Stimulated activated CD8-positive, alpha-beta memory T cell treated with anti-CD3 and anti-CD28 coated beads, Interleukin-2, amount 100 ng/mL, for 48 hours (primary cell): ENCODE data around the gene SGMS1.
"Not testable (repeated sequence)": the region's sequence is repeated elsewhere in the genome, so short reads cannot be mapped to it uniquely, and the experiment has no call there.

Experiments
- DNase-seq, 2 donors: peaks; one replicate each; pipeline ENCODE4 v3.0.0-alpha.2; 2020; ENCODE audit warnings: low read depth in 2 of 2

Gene SGMS1

DNA sequence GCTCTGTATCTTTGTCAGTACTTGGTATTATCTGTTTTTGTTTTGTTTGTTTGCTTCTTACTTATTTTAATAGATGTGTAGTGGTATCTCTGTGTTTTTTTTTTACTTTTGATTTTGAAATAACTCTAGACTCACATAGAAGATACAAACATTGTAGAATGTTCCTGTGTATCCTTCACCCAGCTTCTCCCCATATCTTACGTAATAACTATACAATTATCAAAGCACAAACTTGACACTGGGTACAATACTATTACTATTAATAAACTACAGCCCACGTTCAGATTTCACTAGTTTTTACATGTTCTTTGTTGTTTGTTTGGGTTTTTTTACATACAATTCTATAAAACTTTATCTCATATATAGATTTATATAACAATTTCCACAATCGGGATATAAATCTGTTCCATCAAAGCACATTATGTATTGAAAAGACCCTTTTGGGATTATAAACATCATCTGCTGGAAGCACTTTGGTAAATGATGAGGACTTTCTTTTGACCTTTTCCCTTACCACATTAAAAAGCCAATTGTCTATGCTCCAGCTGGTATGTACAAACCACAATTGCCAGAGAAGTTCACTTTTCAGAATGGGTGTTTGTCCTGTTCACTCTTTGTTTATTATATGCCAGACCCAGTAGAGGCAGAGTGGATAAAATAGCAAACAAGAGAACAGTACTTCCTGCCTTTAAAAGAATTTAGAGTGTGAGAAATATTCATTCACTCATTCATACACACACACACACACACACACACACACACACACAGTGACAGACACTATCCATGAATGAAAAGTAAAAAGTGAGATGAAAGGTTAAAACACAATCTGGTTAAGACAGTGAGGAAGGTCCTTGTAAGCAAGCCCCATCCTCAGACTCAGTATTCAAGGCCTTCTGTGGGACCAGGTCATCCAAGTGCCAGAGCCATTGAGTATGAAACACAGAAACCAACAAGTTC, 113.0 kb downstream of the SGMS1 start:
- no peak for DNase-seq

DNA sequence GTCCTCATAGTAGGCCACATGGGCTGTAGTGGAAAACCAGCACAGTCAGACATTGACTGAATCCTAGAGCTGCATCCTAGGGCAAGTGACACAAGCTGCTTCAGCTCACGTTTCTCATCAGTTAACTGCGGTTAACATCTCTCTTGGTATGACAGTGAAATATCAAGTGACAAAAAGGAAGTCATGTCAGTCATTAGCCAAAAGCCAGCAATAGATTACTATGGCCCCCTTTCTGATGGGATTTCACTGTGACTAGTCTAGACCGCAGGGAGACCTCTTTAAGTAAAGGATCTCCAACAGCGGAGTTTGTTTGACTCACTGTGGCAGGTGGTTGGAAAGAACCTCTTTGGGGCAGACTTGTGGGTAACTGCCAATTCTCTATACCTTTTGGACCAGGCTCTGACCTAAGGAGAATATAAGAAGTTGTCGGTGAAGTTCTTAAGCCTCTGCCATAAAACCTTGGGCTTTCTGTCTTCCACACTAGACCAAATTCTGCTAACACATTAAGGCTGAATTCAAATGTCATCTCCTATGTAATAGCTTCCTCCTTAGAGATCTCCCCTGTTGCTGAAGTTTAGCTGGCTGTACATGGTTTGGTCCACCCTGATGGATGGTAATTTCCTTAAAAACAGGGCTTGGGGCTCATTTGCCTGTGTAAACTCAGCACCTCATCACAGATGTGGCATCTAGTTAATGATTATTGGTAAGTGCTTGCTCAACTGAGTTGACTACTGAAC, 115.3 kb downstream of the SGMS1 start:
- peak in 1 of 2 donors; percentile 24 for DNase-seq

DNA sequence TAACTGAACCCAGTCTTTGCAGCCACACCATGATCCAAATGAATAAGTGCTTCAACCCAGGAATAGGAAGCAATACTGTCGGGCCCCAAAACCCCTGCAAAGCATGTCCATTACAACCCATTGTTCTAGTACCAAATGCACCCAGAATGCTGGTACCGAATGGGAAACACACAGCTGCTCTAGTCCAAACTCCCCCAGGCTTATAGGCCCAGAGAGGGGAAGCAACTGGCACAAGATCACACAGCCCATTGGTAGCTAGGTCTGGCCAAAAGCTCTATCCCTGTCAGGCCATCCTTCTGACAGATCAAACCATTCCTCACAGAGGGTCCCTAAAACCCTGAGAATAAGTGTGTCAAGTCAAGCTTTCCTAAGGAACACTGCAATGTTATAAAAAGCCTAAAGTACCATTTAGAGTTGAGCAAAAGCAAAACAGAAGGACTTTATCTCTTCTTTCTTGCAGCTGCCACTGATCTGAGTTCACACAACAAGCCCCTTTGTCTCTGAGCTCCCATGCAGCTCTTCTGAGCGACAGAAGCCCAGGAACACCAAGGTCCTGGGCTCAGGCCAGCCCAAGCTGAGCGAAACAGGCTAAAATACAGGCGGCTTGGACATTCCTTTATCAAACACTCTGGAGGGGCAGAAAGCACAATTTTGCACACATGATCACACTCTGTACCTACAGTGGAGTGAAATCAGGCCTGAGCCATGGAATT, 116.7 kb downstream of the SGMS1 start:
- no peak for DNase-seq

DNA sequence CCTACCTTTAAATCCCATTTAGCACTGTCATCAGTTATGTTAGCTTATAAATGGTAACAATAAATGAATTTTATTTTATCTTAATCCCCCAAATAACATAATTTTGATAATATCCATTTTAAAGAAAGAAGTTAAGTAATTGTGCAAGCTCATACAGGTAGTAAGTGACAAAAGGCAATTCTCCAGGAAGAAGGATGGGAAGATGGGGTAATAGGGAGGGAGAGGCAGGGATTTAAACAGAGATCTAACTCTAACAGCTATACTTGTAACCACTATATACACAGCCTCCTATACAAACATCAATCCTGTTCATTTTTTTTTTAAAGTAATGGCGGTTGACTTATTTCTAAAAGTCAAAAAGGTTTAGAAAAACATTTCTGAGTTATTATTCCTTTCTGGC, 119.4 kb downstream of the SGMS1 start:
- no peak for DNase-seq

DNA sequence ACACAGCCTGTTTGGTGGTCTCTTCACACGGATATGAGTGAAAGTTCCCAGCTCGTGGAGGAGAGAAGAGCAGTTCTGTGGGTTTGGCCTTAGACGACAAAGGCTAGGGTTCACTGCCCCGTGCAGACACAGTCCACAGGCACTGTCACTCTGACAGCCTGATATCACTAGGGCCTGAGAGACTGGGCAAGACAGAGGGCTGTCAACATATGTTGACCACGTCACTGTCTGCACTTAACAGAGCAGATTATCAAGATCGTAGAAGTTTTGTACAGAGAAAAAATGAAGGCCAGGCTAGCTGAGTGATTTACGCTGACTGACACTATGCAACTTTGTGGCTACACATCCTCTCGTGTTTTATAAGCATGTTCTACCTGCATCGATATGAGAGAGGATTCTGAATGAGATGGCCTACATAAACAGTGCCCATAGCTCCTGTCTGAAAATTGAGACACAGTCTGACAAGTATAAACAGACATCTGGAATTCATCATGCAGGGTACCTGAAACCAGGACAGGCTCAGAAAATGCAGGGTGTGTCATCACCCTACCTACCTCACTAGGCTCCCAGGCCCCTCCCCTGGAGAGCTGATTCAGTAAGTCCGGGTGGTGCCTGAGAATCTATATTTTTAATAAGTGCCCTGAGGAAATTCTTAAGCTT, 120.0 kb downstream of the SGMS1 start:
- DNase-seq: no peak

DNA sequence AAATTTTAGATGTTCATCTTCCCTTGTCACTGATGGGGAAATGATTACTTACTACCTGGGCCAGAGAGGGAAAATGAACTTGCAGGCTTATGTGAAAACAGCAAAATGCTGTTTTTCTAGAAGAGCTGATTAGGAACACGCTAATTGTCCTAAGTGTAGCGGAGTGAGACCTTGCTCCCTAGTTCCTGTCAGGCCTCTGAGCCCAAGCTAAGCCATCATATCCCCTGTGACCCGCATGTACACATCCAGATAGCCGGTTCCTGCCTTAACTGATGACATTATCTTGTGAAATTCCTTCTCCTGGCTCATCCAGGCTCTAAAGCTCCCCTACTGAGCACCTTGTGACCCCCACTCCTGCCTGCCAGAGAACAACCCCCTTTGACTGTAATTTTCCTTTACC, 120.6 kb downstream of the SGMS1 start:
- not testable (repeated sequence) for DNase-seq

DNA sequence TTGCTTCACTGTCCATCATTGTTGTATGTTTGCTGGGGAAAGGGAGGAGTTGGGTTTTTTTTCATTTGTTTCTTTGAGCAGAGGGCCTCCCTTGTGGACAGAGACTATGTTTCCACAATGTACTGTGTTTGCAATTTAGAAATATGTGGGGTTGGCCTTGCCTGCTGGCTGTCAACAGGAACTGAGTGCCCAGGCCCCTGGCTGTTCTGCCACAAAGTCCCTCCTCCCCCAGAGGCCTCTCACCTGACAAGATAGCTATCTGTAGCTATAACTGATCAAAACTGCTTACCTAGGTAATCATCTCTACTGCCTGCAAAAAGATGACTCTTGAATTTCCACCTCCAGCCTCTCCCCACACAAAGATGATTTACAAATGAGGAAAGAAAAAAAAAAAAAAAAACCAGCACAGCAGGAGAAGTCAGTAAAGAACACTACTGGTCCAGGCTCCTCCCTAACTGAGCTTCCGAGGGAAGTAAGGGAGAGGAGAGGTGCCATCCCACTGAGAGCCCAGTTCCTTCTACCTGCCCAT, 121.8 kb downstream of the SGMS1 start:
- DNase-seq: no peak

DNA sequence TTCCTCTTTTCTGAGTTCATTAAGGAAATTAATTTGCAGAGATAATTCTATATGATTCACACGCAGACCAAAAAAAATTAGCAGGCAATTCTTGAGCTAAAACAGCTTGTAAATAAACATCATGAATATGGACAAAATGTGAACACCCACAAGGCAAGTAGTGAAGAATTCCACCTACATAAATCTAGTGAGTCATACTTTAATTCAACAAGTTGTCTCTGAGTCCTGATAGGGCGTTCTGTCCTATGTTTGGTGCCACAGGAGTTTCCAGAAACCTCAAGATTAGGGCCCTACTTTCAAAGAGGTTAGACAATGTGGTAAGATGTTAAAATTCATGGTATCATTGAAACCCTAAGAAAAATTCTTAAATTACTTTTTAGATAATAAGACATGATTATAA, 122.3 kb downstream of the SGMS1 start:
- no peak for DNase-seq

DNA sequence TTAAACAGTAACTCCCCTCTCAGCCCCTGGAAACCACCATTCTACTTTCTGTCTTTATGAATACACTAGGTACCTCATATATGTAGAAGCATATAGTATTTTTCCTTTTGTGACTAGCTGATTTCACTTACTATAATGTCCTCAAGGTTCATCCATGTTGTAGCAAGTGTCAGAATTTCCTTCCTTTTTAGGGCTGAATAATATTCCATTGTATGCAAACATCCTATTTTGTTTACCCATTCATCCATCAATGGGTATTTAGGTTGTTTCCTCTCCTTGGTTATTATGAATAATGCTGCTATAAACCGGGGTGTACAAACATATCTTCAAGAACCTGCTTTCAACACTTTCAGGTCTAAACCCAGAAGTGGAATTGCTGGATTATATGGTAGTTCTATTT, 125.3 kb downstream of the SGMS1 start:
- DNase-seq: no peak

DNA sequence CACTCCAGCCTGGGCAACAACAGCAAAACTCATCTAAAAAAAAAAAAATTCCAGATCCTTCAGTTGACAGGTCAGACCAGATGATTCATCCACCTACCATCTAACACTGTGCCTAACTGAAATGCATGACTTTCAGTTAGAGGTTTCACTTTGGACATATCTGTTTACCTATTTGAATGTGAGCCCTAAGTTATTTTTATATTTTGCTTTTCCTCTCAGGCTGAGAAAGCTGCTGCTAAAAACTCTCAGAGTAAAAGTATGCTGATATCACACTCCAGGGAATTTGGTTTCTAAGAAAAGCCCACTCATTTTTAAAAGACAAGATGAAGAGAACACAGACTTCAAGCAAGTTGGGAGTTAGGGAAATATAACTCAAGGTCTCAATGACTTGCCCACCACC, 126.0 kb downstream of the SGMS1 start:
- no peak for DNase-seq

DNA sequence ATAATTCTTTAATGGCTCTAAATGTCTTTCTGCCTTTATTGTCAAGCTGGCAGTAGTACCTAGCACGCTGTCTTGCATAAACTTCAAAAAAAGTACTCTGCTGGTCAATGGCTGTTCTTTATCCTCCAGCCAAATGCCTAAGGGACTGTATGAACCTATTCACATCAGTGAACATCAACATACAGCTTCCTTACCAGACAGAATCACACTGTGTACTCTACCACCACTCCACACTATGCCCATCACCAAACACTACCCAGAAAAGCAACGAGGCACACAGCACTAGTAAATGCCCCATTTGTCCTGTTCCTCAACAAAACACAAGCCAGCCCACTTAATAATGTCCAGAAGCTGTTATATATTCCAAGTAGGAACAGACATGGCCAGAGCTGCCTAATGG, 127.5 kb downstream of the SGMS1 start:
- no peak for DNase-seq

DNA sequence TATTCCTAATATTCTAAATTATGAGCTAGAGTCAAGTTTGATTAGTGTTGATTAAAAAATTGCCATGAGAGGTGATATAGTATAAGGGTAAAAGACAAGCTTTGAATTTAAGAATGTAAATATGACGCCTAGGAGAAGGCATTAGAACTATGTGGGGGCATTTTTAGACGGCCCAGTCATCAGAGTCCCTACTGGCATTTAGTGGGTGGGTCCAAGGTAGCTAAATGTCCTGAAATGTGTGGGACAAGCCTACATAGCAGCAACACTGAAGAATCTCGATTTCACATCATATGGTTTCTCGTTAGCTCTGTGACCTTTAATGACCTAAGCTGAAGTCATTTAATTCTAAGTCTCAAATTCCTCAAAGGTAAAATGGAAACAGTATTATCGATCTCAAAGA, 133.5 kb downstream of the SGMS1 start:
- no peak for DNase-seq

DNA sequence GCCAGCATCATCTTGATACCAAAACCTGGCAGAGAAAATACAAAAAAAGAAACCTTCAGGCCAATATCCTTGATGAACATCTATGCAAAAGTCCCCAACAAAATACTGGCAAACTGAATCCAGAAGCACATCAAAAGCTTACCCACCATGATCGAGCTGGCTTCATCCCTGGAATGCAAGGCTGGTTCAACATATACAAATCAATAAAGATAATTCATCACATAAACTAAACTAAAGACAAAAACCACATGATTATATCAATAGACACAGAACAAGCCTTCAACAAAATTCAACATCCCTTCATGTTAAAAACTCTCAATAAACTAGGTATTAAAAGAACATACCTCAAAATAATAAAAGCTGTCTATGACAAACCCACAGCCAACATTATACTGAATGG, 139.2 kb downstream of the SGMS1 start:
- DNase-seq: not testable (repeated sequence)

DNA sequence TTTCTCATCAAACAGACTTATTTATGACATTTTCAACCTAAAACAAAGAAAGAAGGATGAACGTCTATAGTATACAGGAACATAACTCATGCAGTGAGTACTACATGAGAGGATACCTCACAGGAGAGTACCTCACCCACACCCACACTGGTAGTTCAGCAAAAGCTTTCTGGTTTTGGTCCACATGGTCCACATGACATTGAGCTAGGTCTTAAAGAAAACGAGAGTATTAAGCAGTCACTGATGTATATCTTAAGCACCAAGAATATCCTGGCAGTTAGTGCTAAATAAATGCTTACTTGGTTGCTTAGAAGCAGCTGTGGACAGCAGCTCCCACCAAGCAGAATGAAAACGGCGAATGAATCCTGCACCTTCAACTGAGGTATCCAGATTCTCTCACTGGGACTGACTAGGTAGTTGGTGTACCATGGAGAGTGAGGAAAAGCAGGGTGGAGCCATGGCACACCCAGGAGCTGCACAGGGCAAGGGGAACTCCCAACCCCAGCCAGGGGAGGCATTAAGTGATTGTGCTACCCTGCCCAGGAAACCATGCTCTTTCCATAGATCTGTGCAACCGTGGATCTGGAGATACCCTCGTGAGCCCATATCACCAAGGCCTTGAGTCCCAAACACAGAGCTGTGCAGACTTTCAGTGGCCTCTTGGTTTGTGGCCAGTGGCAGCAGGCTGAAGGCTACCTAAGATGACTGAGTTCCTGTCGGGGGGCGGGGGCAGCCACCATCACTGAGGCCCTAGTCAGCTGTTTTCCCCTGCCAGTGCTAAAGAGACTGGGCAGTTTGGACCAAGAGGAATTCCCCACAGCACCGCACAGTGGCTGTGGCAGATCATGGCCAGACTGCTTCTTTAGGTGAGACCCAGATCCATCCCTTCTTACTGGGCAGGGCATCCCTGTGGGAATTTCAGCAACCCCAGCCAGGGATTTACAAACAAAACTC, 143.4 kb downstream of the SGMS1 start:
- no peak for DNase-seq

DNA sequence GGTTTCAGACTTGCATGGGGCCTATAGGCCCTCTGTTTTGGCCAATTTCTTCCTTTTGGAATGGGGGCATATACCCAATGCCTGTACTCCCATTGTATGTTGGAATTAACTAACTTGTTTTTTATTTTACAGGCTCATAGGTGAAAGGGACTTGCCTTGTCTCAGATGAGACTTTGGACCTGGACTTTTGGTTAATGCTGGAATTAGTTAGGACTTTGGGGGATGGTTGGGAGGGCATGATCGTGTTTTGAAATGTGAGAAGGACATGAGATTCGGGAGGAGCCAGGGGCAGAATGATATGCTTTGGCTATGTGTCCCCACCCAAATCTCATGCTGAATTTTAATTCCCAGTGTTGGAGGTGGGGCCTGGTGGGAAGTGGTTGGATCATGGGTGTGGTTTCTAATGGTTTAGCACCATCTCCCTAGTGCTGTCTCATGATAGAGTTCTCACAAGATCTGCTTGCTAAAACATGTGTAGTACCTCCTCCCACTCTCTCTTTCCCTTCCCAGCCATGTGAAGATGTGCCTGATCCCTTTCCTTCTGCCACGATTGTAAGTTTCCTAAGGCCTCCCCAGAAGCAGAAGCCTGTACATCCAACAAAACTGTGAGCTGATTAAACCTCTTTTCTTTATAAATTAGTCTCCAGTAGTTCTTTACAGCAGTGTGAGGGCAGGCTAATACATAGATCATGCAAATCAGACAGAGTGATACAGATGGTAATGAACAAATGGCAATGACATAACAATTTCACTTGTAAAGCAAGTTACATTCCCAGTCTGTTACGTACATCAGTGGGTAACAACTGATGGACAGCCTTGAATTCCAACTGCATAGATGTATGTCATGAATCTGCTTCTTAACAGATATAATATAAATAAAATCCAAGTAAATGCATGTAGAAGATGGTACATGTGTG, 146.2 kb downstream of the SGMS1 start:
- DNase-seq: no peak

DNA sequence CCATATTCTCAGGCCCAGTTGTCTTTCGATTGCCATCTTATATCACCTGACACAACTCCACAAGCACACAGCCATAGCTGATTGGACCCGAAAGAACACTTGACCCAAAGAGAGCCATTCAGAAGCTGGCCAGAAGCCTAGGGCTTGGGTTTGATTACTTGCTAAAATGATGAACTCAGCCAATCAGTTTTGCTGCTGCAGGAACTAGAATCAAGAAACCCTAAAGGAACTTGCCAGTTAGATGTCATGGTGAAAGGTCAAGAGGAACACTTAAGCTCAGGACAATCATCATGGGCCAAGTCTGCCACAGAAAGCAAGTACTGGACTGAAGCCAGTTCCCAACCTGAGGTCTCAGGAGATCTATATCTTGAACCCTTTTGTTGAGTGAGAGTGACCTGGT, 150.0 kb downstream of the SGMS1 start:
- no peak for DNase-seq

DNA sequence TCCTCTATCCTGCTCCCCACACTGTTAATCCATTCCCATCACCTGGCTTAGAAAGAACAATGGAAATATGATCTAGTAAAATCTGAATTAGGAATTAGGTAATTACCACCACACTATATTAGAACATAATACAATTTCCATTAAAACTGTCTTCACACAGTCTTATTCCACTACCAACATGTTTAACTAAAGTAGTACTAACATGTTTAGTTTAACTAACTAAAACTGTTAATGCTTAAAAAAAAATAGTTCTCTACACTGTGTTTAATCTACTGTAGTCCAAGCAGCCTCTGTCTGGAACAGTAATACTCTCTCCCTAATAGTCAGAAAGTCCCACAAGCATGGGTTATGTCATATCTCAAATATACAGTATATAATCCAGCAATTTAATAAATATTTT, 150.8 kb downstream of the SGMS1 start:
- no peak for DNase-seq

DNA sequence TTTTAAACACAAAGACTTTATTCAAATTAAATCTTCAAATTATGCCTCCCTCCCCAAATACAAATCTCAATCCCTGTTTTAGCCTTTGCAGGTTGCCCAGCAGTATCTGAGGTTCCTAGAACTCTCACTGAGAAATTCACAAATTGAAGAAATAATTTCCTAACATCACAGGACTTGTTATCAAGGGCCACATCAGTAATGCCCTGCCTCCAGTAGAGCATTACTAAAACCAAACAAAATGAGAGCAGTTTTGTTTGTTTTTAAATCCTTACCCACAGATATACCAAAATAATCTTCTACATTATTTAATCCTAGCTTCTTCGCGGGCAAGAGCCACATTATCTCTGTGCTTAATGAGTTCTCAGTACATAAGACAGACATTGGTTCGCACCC, 152.2 kb downstream of the SGMS1 start:
- DNase-seq: no peak

DNA sequence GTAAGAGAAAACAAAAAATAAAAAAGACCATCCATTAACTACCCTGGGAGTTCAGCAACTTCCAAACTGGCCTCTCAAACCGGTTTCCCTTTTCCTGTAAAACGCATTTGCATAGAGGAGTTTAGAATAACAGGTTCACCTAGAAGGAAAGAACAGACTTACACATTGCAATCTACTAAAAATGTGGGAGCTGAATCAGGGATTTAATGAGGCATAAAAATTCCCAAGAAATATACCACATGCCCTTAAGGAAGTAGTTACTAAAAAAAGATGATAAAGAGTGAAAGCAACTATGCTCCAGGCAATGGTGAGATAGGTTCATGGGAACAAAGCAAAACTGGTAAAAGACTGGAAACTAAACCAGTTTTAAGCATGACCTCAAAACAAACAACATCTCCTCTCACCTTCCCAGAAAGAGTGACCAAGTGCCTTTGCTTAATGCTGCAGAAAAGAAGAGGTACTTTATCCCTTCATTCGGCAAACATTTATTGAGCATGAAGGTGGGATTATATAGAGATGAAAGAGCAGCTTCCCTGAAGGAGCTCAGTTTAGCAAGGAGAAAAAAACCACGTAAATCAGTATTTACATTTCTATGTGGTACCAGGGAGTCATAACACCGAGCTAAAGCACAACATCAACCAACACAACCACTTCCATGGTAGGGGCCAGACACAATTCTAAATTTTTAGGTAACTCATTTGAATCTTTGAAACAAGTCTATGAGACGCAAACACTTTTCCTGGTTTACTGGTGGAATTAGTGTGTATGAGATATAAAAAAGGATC, 152.8 kb downstream of the SGMS1 start:
- no peak for DNase-seq
